LNCAP (cell line): Measurements from ENCODE around the gene ARHGDIA.

Experiments
- CTCF ChIP-seq: fragments of 450-650 bp; IDR thresholded peaks from 2 replicates; pipeline ENCODE4 v1.5.1; 2017; ENCODE audit warnings: mild to moderate bottlenecking

The ARHGDIA gene

GRCh38 chr17:81867991-81868673 is 3.0 kb downstream of the ARHGDIA start:
- TF ChIP-seq CTCF: no peak

- TF ChIP-seq CTCF: no peak
Observed at GRCh38 chr17:81867170-81867990, 3.8 kb downstream of the ARHGDIA start.

- TF ChIP-seq CTCF: no peak
Observed at GRCh38 chr17:81866440-81867169, 4.5 kb downstream of the ARHGDIA start.

GRCh38 chr17:81865733-81866439 is 5.3 kb downstream of the ARHGDIA start:
- no peak for TF ChIP-seq CTCF

- no peak for TF ChIP-seq CTCF
Observed at GRCh38 chr17:81865358-81865732, 5.8 kb downstream of the ARHGDIA start.

- TF ChIP-seq CTCF: no peak
Observed at GRCh38 chr17:81863833-81864768, 7.0 kb downstream of the ARHGDIA start.
